ENCODE measurements around the gene RAB31.
"Not testable (repeated sequence)": the region's sequence is repeated elsewhere in the genome, so short reads cannot be mapped to it uniquely, and the experiment has no call there.

RAB31 gene

GRCh38 chr18:9835825-9836224 lies 127.7 kb downstream of the RAB31 start:
- no peak for DNase-seq (ENCODE audit: low read depth in 2 of 2, low spot score in 1 of 2)

- no peak for DNase-seq (ENCODE audit: low read depth in 2 of 2, low spot score in 1 of 2)
Measured at GRCh38 chr18:9838144-9838877, 130.2 kb downstream of the RAB31 start.

GRCh38 chr18:9839211-9839610 lies 131.1 kb downstream of the RAB31 start:
- no peak for DNase-seq (ENCODE audit: low read depth in 2 of 2, low spot score in 1 of 2)

- DNase-seq (ENCODE audit: low read depth in 2 of 2, low spot score in 1 of 2) = no peak
Measured at GRCh38 chr18:9839853-9840252, 131.8 kb downstream of the RAB31 start.

- no peak for DNase-seq (ENCODE audit: low read depth in 2 of 2, low spot score in 1 of 2)
Measured at GRCh38 chr18:9841752-9842151, 133.7 kb downstream of the RAB31 start.

GRCh38 chr18:9842448-9842847 lies 134.3 kb downstream of the RAB31 start:
- no peak for DNase-seq (ENCODE audit: low read depth in 2 of 2, low spot score in 1 of 2)

GRCh38 chr18:9845256-9845655 lies 137.2 kb downstream of the RAB31 start:
- no peak for DNase-seq (ENCODE audit: low read depth in 2 of 2, low spot score in 1 of 2)

GRCh38 chr18:9846162-9846925 lies 138.2 kb downstream of the RAB31 start:
- no peak for DNase-seq (ENCODE audit: low read depth in 2 of 2, low spot score in 1 of 2)

- DNase-seq (ENCODE audit: low read depth in 2 of 2, low spot score in 1 of 2) = no peak
Measured at GRCh38 chr18:9848170-9848879, 140.2 kb downstream of the RAB31 start.

GRCh38 chr18:9849407-9850283 lies 141.5 kb downstream of the RAB31 start:
- no peak for DNase-seq (ENCODE audit: low read depth in 2 of 2, low spot score in 1 of 2)

- no peak for DNase-seq (ENCODE audit: low read depth in 2 of 2, low spot score in 1 of 2)
Measured at GRCh38 chr18:9850309-9850708, 142.2 kb downstream of the RAB31 start.

GRCh38 chr18:9851511-9851910 lies 143.4 kb downstream of the RAB31 start:
- DNase-seq (ENCODE audit: low read depth in 2 of 2, low spot score in 1 of 2) = no peak

GRCh38 chr18:9852266-9853081 lies 144.4 kb downstream of the RAB31 start:
- DNase-seq (ENCODE audit: low read depth in 2 of 2, low spot score in 1 of 2) = no peak

- DNase-seq (ENCODE audit: low read depth in 2 of 2, low spot score in 1 of 2) = no peak
Measured at GRCh38 chr18:9854801-9855676, 146.9 kb downstream of the RAB31 start.

GRCh38 chr18:9855681-9856080 lies 147.6 kb downstream of the RAB31 start:
- no peak for DNase-seq (ENCODE audit: low read depth in 2 of 2, low spot score in 1 of 2)

- DNase-seq (ENCODE audit: low read depth in 2 of 2, low spot score in 1 of 2) = no peak
Measured at GRCh38 chr18:9856092-9856491, 148.0 kb downstream of the RAB31 start.

- not testable (repeated sequence) for DNase-seq (ENCODE audit: low read depth in 2 of 2, low spot score in 1 of 2)
Measured at GRCh38 chr18:9857479-9857998, 149.4 kb downstream of the RAB31 start.

GRCh38 chr18:9858642-9859041 lies 150.5 kb downstream of the RAB31 start:
- DNase-seq (ENCODE audit: low read depth in 2 of 2, low spot score in 1 of 2) = no peak

- no peak for DNase-seq (ENCODE audit: low read depth in 2 of 2, low spot score in 1 of 2)
Measured at GRCh38 chr18:9859232-9859631, 151.1 kb downstream of the RAB31 start.
